Tibial artery (tissue), 4 donors: ENCODE measurements around the gene LRRTM4.

Experiments used
- DNase-seq, 2 donors: peaks; one replicate each; pipeline ENCODE4 v3.0.0-alpha.2; 2019
- H3K27ac ChIP-seq, 2 donors: fragments of 200-600 bp; sonication (generic) in 1 of 2; 1 replicate in 1 of 2; 2 replicates in 1 of 2; pipeline ENCODE4 v1.5.1; 2018 to 2019; ENCODE audit warnings: mild to moderate bottlenecking in 1 of 2
- H3K27me3 ChIP-seq, 2 donors: fragments of 200-600 bp; sonication (generic) in 1 of 2; one replicate each; pipeline versions ENCODE4 v1.5.1 to v1.6.0; 2016 to 2019
- H3K36me3 ChIP-seq, 3 donors: fragments of 200-600 bp; sonication (generic) in 2 of 3; one replicate each; pipeline ENCODE4 v1.5.1; 2016 to 2019; ENCODE audit warnings: mild to moderate bottlenecking in 2 of 3
- H3K4me1 ChIP-seq, 4 donors: fragments of 200-600 bp; sonication (generic) in 2 of 4; 1 replicate in 3 of 4; 2 replicates in 1 of 4; pipeline ENCODE4 v1.5.1; 2016 to 2019
- H3K4me3 ChIP-seq, 2 donors: fragments of 200-600 bp; sonication (generic) in 1 of 2; 1 replicate in 1 of 2; 2 replicates in 1 of 2; pipeline ENCODE4 v1.5.1; 2018 to 2019; ENCODE audit warnings: mild to moderate bottlenecking in 2 of 2
- H3K9me3 ChIP-seq, 3 donors: fragments of 200-600 bp; sonication (generic) in 1 of 3; one replicate each; pipeline ENCODE4 v1.5.1; 2016 to 2019
- intact Hi-C: fragments of 100-400 bp; cut with DNase I; formaldehyde crosslinking; loops from one replicate; pipeline ENCODE4 v1.15.0; 2023; ENCODE audit warnings: low total_unique reads
- TF ChIP-seq, protein P1 (sequence below), 2 experiments: fragments of 200-600 bp in 1 of 2; fragments of 450-650 bp in 1 of 2; IDR thresholded peaks; one replicate each; pipeline ENCODE4 v1.5.1; 2017 to 2019; ENCODE audit warnings: antibody characterized with exemption in 2 of 2, mild to moderate bottlenecking in 1 of 2, moderate library complexity in 1 of 2

Gene LRRTM4

GRCh38 chr2:77469106-77469505, 53.1 kb downstream of the LRRTM4 start:
- intact Hi-C loops, result no loop called here
- TF ChIP-seq, protein P1, sequence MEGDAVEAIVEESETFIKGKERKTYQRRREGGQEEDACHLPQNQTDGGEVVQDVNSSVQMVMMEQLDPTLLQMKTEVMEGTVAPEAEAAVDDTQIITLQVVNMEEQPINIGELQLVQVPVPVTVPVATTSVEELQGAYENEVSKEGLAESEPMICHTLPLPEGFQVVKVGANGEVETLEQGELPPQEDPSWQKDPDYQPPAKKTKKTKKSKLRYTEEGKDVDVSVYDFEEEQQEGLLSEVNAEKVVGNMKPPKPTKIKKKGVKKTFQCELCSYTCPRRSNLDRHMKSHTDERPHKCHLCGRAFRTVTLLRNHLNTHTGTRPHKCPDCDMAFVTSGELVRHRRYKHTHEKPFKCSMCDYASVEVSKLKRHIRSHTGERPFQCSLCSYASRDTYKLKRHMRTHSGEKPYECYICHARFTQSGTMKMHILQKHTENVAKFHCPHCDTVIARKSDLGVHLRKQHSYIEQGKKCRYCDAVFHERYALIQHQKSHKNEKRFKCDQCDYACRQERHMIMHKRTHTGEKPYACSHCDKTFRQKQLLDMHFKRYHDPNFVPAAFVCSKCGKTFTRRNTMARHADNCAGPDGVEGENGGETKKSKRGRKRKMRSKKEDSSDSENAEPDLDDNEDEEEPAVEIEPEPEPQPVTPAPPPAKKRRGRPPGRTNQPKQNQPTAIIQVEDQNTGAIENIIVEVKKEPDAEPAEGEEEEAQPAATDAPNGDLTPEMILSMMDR (IDR thresholded peaks at IDR 0.05), result no peak
- Histone ChIP-seq H3K27ac (no peak overlapping the region), H3K27me3 (no peaks in the 10 kb centered on the region), H3K4me3 (no peak overlapping the region), H3K4me1 (no peaks in the 10 kb centered on the region), H3K9me3 (no peaks in the 10 kb centered on the region), H3K36me3 (no peaks in the 10 kb centered on the region)
- no peak for DNase-seq

GRCh38 chr2:77459840-77460239, 62.3 kb downstream of the LRRTM4 start:
- Histone ChIP-seq H3K27ac (no peak overlapping the region), H3K4me1 (no peaks in the 10 kb centered on the region), H3K27me3 (no peaks in the 10 kb centered on the region), H3K4me3 (no peak overlapping the region), H3K9me3 (no peaks in the 10 kb centered on the region), H3K36me3 (no peaks in the 10 kb centered on the region)
- no peak for DNase-seq
- TF ChIP-seq, protein P1 (IDR thresholded peaks at IDR 0.05), result no peak
- intact Hi-C loops, result no loop called here

GRCh38 chr2:77458216-77458615, 64.0 kb downstream of the LRRTM4 start:
- intact Hi-C loops, result no loop called here
- Histone ChIP-seq H3K4me1 (no peaks in the 10 kb centered on the region), H3K27me3 (no peaks in the 10 kb centered on the region), H3K36me3 (no peaks in the 10 kb centered on the region), H3K9me3 (no peaks in the 10 kb centered on the region), H3K27ac (no peak overlapping the region), H3K4me3 (no peak overlapping the region)
- no peak for DNase-seq
- TF ChIP-seq, protein P1 (IDR thresholded peaks at IDR 0.05), result no peak

DNA sequence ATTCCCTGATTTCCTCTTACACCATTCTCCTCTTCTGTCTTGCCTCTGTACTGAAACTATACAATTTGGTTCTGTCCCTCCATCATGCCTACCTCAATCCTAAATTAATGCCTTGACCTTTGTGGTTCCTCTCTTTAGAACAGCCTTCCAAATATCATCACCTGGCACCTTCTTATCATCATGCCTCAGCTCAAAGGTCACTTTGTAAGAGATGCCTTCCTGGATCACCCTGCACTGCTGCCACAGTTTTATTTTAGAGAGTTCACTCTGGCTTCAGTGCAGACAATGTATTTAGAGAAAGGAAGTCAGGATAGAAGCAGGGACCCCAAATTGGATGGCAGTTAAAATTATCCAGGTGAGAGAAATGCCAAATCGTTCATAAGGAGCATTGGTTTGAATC, 64.5 kb downstream of the LRRTM4 start:
- Histone ChIP-seq H3K4me3 (no peak overlapping the region), H3K9me3 (no peaks in the 10 kb centered on the region), H3K27ac (no peak overlapping the region), H3K4me1 (no peaks in the 10 kb centered on the region), H3K27me3 (no peaks in the 10 kb centered on the region), H3K36me3 (no peaks in the 10 kb centered on the region)
- no peak for DNase-seq
- intact Hi-C loops, result no loop called here
- TF ChIP-seq, protein P1 (IDR thresholded peaks at IDR 0.05), result no peak

- Histone ChIP-seq H3K27ac (no peak overlapping the region), H3K4me1 (no peaks in the 10 kb centered on the region), H3K4me3 (no peak overlapping the region), H3K9me3 (no peaks in the 10 kb centered on the region), H3K27me3 (no peaks in the 10 kb centered on the region), H3K36me3 (no peaks in the 10 kb centered on the region)
- DNase-seq, result no peak
- TF ChIP-seq, protein P1 (IDR thresholded peaks at IDR 0.05), result no peak
- intact Hi-C loops, result no loop called here
Measured at GRCh38 chr2:77443076-77443475, 79.1 kb downstream of the LRRTM4 start.

DNA sequence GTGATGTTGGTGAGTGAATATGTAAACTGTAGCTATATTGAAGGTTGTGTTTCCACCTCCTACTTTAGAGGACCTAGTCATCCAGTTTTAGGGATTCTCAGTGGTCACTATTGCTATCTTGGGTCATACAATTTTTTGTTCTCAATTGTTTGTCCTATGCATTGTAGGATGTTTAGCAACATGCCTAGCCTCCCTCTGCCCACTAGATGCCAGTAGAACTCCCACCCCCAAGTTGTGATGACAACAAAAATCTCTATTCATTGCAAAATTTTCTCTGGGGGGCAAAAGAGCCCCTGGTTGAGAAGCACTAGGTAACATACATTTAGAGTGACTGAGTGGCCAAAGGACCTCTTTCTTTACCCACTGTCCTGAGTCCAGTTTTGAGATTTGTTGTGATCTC, 87.3 kb downstream of the LRRTM4 start:
- H3K9me3 ChIP-seq, result no peaks in the 10 kb centered on the region
- no peaks in the 10 kb centered on the region for H3K27me3 ChIP-seq
- TF ChIP-seq, protein P1 (IDR thresholded peaks at IDR 0.05), result no peak
- H3K27ac ChIP-seq, result no peak overlapping the region
- no peaks in the 10 kb centered on the region for H3K36me3 ChIP-seq
- intact Hi-C loops, result no loop called here
- no peak for DNase-seq
- no peak overlapping the region for H3K4me3 ChIP-seq
- H3K4me1 ChIP-seq, result no peaks in the 10 kb centered on the region
